HG03558 (cell line): ENCODE measurements around the gene ANAPC7.

Experiments used
- ATAC-seq: cut with Tn5 transposase; IDR thresholded peaks from one replicate; pipeline ENCODE4 v1.9.1; 2021; ENCODE audit warnings: moderate number of reproducible peaks; ENCODE audit not compliant: unreplicated experiment; ENCODE audit errors: extremely low read depth

The ANAPC7 gene

GRCh38 chr12:110329710-110330109 lies 73.8 kb downstream of the ANAPC7 start:
- ATAC-seq: no peak
